ENCODE measurements around the gene ATP8B4.

- TF ChIP-seq CTCF (conservative IDR thresholded peaks at IDR 0.05; ENCODE audit: low read length) (no peak), EZH2phosphoT487 (IDR thresholded peaks at IDR 0.05; ENCODE audit: borderline replicate concordance) (no peak)
Measured at GRCh38 chr15:50112488-50113186, 6.4 kb downstream of the ATP8B4 start.

Measured in Loucy (cell line).